ENCODE results near the gene PPP2R3A.
A peak's percentile ranks its signal among the peaks of the same experiment; 100 is the strongest.

PPP2R3A gene

DNA sequence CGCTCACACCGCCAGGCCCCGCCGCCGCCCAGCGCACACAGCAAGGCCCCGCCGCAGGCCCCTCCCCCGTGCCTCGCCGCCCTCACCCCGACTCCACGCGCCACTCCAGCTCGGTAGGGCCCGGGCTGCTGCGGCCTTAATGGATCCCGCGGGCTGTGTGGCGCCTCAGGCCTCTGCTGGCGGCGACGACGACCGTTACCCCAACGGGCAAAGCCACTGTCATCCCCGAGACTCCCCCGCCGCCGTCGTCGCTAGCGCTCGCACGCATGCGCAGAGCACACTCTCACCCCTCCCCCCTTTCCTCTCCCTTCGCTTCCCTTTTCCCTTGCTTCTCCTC lies 230.5 kb downstream of the PPP2R3A start, which contains the start of gene MSL2:
TSS of gene MSL2 (minus strand) at position 272 of the 337 bp plus-strand sequence. CDS start 1,222 bp downstream, outside the sequence.
- TF ChIP-seq, protein P1, sequence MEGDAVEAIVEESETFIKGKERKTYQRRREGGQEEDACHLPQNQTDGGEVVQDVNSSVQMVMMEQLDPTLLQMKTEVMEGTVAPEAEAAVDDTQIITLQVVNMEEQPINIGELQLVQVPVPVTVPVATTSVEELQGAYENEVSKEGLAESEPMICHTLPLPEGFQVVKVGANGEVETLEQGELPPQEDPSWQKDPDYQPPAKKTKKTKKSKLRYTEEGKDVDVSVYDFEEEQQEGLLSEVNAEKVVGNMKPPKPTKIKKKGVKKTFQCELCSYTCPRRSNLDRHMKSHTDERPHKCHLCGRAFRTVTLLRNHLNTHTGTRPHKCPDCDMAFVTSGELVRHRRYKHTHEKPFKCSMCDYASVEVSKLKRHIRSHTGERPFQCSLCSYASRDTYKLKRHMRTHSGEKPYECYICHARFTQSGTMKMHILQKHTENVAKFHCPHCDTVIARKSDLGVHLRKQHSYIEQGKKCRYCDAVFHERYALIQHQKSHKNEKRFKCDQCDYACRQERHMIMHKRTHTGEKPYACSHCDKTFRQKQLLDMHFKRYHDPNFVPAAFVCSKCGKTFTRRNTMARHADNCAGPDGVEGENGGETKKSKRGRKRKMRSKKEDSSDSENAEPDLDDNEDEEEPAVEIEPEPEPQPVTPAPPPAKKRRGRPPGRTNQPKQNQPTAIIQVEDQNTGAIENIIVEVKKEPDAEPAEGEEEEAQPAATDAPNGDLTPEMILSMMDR (IDR thresholded peaks at IDR 0.05; ENCODE audit: low read depth, low read length, missing control alignments), result no peak
- DNase-seq (ENCODE audit: low read depth), result no peak
- H3K4me3 ChIP-seq (ENCODE audit: low read depth, low read length), result peak within 1 kb of the TSS; percentile 82

DNA sequence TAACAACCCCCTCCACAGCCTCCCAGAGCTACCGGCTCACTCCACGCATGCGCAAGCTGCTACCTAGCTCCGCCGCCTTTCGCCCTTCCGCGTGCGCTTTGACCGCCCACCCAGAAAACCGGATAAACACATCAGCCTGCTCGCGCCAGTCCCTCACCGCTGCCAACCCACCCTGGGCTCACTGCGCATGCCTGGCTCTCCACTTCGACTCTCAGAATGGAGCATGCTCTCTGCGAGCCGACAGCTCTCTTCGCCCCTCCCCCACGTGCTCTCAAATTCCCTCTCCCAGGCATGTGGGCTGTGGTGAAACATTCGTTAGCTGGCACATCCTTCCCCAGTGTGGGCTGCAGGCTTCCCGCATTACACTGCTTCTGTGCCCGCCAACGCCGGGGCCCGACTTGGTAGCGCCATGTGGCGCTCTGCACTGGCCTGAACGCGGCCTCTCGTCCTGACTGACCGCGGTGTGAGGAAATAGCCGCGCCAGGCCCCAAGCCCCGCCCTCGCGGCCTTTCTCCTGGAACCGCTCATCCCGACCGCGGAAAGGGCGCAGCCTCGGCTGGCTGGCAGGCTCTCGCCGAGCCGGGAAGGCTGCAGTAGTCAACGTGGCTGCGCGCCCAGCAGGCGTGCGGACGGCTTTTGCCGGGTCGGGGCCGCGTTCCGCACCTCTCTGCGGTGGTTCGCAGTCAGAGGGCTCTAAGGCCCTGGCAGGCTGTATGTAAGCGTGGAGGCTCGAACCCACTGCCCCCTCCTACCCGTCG lies 231.1 kb downstream of the PPP2R3A start:
- TF ChIP-seq, protein P1 (IDR thresholded peaks at IDR 0.05; ENCODE audit: low read depth, low read length, missing control alignments), result no peak
- DNase-seq (ENCODE audit: low read depth), result peak; percentile 99
- peak overlapping the region; percentile 82 for H3K4me3 ChIP-seq (ENCODE audit: low read depth, low read length)

DNA sequence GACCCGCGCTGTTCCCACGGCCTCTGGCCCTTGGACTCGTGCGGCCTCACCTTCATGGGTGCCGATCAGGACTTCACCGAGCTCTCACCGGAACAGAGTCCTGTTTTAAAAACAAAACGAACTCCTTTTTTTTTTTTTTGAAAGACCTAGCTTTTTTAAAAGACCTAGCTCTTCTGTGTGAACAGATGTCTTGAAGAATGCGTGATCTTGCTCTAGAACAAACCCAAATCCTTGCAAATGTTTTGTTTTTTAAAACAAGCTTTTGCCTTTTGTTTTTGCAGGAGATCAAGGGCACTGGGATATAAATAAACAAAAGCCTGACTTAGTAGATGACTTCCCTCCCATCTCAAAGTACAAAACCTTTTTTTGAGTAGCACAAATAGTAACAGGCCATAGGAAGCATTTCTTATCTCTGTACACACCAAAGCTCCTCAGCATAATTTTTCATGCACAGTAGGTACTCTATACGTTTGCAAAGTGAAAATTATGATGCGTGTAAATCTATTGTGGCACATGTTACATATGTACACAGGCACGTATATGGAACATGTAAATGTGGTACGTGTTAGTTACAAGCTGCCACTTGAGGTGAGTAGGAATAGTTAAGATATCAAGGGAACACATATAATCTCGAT lies 231.7 kb downstream of the PPP2R3A start:
- TF ChIP-seq, protein P1 (IDR thresholded peaks at IDR 0.05; ENCODE audit: low read depth, low read length, missing control alignments), result no peak
- DNase-seq (ENCODE audit: low read depth), result no peak
- peak overlapping the region; percentile 82 for H3K4me3 ChIP-seq (ENCODE audit: low read depth, low read length)
